Lung (tissue), 12 donors: ENCODE measurements around the gene TRIB2. TPM values are rescaled to one million over a fixed set of nuclear protein-coding genes. Genes with fewer than 3 reads are reported as not detected.

Experiments used
- ATAC-seq: fragments of 200-7000 bp; cut with Tn5 transposase; one replicate; pipeline ENCODE4 v1.9.1; 2020; ENCODE audit warnings: moderate number of reproducible peaks; ENCODE audit not compliant: insufficient read depth, low FRiP score
- DNase-seq, 3 donors: peaks; one replicate each; pipeline ENCODE4 v3.0.0-alpha.2; 2013 to 2017
- H3K27ac ChIP-seq, 2 donors: one replicate each; pipeline ENCODE4 v1.5.1; 2013; ENCODE audit warnings: mild to moderate bottlenecking in 2 of 2, moderate library complexity in 2 of 2, control low read depth in 1 of 2, inconsistent platforms in 1 of 2, low read depth in 1 of 2, low read length in 1 of 2
- H3K27me3 ChIP-seq, 3 donors: one replicate each; pipeline ENCODE4 v1.5.1; 2013; ENCODE audit warnings: low read length in 2 of 3; ENCODE audit not compliant: control insufficient read depth in 3 of 3, insufficient read depth in 3 of 3
- H3K36me3 ChIP-seq, 4 donors: one replicate each; pipeline ENCODE4 v1.5.1; 2013; ENCODE audit warnings: low read length in 4 of 4, mild to moderate bottlenecking in 1 of 4, moderate library complexity in 1 of 4; ENCODE audit not compliant: control insufficient read depth in 4 of 4, insufficient read depth in 4 of 4
- H3K4me1 ChIP-seq, 5 donors: one replicate each; pipeline ENCODE4 v1.5.1; 2013; ENCODE audit warnings: low read length in 5 of 5, mild to moderate bottlenecking in 2 of 5, moderate library complexity in 1 of 5; ENCODE audit not compliant: control insufficient read depth in 5 of 5, insufficient read depth in 5 of 5
- H3K4me3 ChIP-seq: one replicate; pipeline ENCODE4 v1.5.1; 2013; ENCODE audit warnings: mild to moderate bottlenecking, control low read depth, moderate library complexity
- H3K9ac ChIP-seq, 2 donors: one replicate each; pipeline ENCODE4 v1.5.1; 2013; ENCODE audit warnings: low read length in 2 of 2, control low read depth in 1 of 2; ENCODE audit not compliant: insufficient read depth in 1 of 2
- H3K9me3 ChIP-seq, 4 donors: one replicate each; pipeline ENCODE4 v1.5.1; 2013; ENCODE audit warnings: low read length in 3 of 4, mild to moderate bottlenecking in 1 of 4, moderate library complexity in 1 of 4; ENCODE audit not compliant: control insufficient read depth in 4 of 4, insufficient read depth in 3 of 4
- CTCF ChIP-seq: IDR thresholded peaks from 2 replicates; pipeline ENCODE4 v1.5.1; 2012; ENCODE audit warnings: mild to moderate bottlenecking; ENCODE audit errors: control extremely low read depth, extremely low read depth
- WGBS, 2 donors: extraction: QIAGEN DNeasy Blood & Tissue Kit; methylation state at CpG; one replicate each; pipeline ENCODE4 v1.1.7; 2013; 5-methylcytosine and 5-hydroxymethylcytosine counted together
- polyA plus RNA-seq, 2 donors: library from polyadenylated mRNA; stranded (reverse); fragments of 200-250 nt; gene quantifications; one replicate each; pipeline ENCODE4 v1.2.1, GENCODE V29; 2013
- total RNA-seq, 2 donors: library from RNA; depleted of rRNA in 1 of 2; stranded (reverse); fragments of >200 nt in 1 of 2; gene quantifications; one replicate each; pipeline ENCODE4 v1.2.1, GENCODE V29; 2014 to 2021
- donor health status: control.
- donor health status: control.
- donor health status: Bipolar disorder and iron deficiency.
- donor health status: healthy.
- donor health status: DM: yes; HTN: yes; CAD: no.

The TRIB2 gene
- total and polyA plus RNA-seq, 4 donors = 21.3 to 83.6 (median 38.5) TPM

GRCh38 chr2:12764849-12765605 lies 48.3 kb downstream of the TRIB2 start:
- H3K9ac ChIP-seq = no peak overlapping the region
- no peak for DNase-seq
- H3K27me3 ChIP-seq = no peaks in the 10 kb centered on the region
- no peak overlapping the region for H3K27ac ChIP-seq
- peaks cover 0 to 2% (median 0%) of the 10 kb centered on the region in 4 donors for H3K9me3 ChIP-seq
- H3K36me3 ChIP-seq = no peaks in the 10 kb centered on the region
- 90 to 91% methylated on average over 7 of the region's 7 CpGs for WGBS, 2 donors
- H3K4me1 ChIP-seq = peaks cover 0 to 15% (median 0%) of the 10 kb centered on the region in 5 donors
- TF ChIP-seq CTCF = no peak
- H3K4me3 ChIP-seq = no peak overlapping the region
- ATAC-seq = no peak

GRCh38 chr2:12766421-12766879 lies 49.7 kb downstream of the TRIB2 start:
- ATAC-seq (no peak), DNase-seq (no peak)
- H3K27me3 ChIP-seq = no peaks in the 10 kb centered on the region
- no peak overlapping the region for H3K27ac ChIP-seq
- TF ChIP-seq CTCF = no peak
- 92 to 94% methylated on average over 12 of the region's 12 CpGs for WGBS, 2 donors
- H3K36me3 ChIP-seq = no peaks in the 10 kb centered on the region
- H3K9ac ChIP-seq = no peak overlapping the region
- H3K9me3 ChIP-seq = peaks cover 0 to 2% (median 0%) of the 10 kb centered on the region in 4 donors
- peaks cover 0 to 15% (median 0%) of the 10 kb centered on the region in 5 donors for H3K4me1 ChIP-seq
- H3K4me3 ChIP-seq = no peak overlapping the region

DNA sequence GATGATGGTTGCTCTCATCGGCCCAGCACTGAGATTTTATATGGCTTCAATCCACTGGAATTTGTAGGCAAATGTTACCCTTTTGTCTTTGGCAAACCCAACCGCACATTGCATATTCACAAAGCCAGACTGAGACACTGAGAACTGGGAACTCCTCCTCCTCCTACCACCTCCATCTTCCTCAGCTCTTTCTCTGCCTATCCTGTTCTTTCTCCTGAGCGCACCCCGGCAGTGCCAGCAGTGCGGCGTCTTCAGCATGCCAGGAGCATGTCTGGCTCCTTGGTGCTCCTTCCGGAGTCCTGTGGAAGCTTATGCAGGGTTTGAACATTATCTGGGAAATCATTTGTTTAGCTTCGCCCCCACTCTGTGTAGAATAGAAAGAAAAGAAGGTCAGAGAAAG lies 50.8 kb downstream of the TRIB2 start:
- Histone ChIP-seq H3K4me3 (no peak overlapping the region), H3K4me1 (peaks cover 0 to 15% (median 0%) of the 10 kb centered on the region in 5 donors), H3K9ac (no peak overlapping the region), H3K36me3 (no peaks in the 10 kb centered on the region), H3K9me3 (peaks cover 0 to 2% (median 0%) of the 10 kb centered on the region in 4 donors), H3K27ac (no peak overlapping the region), H3K27me3 (no peaks in the 10 kb centered on the region)
- ATAC-seq = no peak
- 90 to 92% methylated on average over 8 of the region's 8 CpGs for WGBS, 2 donors
- no peak for TF ChIP-seq CTCF
- DNase-seq = no peak
